Neural progenitor cell (in vitro differentiated cells): Measurements from ENCODE around the gene CDK5.

ENCODE experiments used
- EZH2 ChIP-seq: fragments of 200-600 bp; sonication (generic); IDR thresholded peaks from 2 replicates; pipeline ENCODE4 v1.6.1; 2017; ENCODE audit warnings: antibody characterized with exemption, mild to moderate bottlenecking, moderate library complexity
- EZH2phosphoT487 ChIP-seq: fragments of 200-600 bp; sonication (generic); IDR thresholded peaks from 2 replicates; pipeline ENCODE4 v1.6.1; 2017; ENCODE audit warnings: antibody characterized with exemption
- TF ChIP-seq, protein P1 (sequence below): fragments of 200-600 bp; sonication (generic); IDR thresholded peaks from 2 replicates; pipeline ENCODE4 v1.5.1; 2017; ENCODE audit warnings: antibody characterized with exemption, mild to moderate bottlenecking

DNA sequence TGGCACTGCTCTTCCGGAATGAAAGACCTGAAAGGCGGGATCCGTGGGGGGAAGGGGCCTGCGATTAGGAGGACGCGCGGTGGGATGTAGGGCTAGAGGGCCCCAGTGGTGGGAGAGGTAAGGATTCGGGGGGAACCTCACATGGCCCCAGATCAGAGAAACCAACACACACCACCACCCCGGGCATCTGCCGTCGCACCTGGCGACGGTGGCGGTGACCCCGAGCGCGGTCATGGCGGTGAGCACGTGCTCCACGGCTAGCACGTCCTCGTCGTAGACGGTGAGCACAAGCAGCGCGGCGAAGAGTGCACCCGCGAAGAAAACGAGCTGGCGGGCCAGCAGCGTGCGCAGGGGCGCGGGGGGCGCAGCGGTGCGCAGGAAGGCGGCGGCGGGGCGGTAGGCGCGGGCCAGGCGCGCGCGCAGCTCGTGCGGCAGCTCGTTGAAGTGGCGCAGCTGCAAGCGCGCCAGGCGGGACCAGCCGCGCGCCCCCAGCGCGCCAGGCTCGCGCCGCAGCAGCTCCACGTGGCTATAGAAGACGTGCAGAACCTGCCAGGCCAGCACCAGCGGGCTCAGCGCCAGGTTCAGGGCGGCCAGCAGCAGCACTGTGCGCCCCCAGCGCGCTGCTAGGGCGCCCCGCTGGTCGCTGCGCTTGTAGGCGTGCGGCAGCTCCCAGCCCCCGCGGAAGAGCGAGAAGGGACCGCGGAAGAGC is 39.1 kb downstream of the CDK5 start:
- TF ChIP-seq, protein P1, sequence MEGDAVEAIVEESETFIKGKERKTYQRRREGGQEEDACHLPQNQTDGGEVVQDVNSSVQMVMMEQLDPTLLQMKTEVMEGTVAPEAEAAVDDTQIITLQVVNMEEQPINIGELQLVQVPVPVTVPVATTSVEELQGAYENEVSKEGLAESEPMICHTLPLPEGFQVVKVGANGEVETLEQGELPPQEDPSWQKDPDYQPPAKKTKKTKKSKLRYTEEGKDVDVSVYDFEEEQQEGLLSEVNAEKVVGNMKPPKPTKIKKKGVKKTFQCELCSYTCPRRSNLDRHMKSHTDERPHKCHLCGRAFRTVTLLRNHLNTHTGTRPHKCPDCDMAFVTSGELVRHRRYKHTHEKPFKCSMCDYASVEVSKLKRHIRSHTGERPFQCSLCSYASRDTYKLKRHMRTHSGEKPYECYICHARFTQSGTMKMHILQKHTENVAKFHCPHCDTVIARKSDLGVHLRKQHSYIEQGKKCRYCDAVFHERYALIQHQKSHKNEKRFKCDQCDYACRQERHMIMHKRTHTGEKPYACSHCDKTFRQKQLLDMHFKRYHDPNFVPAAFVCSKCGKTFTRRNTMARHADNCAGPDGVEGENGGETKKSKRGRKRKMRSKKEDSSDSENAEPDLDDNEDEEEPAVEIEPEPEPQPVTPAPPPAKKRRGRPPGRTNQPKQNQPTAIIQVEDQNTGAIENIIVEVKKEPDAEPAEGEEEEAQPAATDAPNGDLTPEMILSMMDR = no peak
- TF ChIP-seq EZH2 (peak; percentile 58), EZH2phosphoT487 (no peak)
